GM18870 (cell line): ENCODE measurements around the gene TBX1.

Source experiments
- ATAC-seq: cut with Tn5 transposase; IDR thresholded peaks from one replicate; pipeline ENCODE4 v1.9.1; 2021; ENCODE audit warnings: moderate library complexity; ENCODE audit not compliant: unreplicated experiment

Gene TBX1

GRCh38 chr22:19737846-19738663 is 22.5 kb upstream of the TBX1 start:
- no peak for ATAC-seq

- no peak for ATAC-seq
These were observed 21.7 kb upstream of the TBX1 start for GRCh38 chr22:19738664-19739447.

- ATAC-seq, result no peak
These were observed 21.1 kb upstream of the TBX1 start for GRCh38 chr22:19739448-19739895.

GRCh38 chr22:19739911-19740449 is 20.6 kb upstream of the TBX1 start:
- ATAC-seq, result no peak

- no peak for ATAC-seq
These were observed 20.0 kb upstream of the TBX1 start for GRCh38 chr22:19740586-19740985.

- ATAC-seq, result no peak
These were observed 19.5 kb upstream of the TBX1 start for GRCh38 chr22:19741053-19741452.

GRCh38 chr22:19742160-19743066 is 18.2 kb upstream of the TBX1 start:
- ATAC-seq, result no peak

- no peak for ATAC-seq
These were observed 17.5 kb upstream of the TBX1 start for GRCh38 chr22:19743081-19743480.

GRCh38 chr22:19743651-19744050 is 16.9 kb upstream of the TBX1 start:
- no peak for ATAC-seq

GRCh38 chr22:19744350-19745006 is 16.1 kb upstream of the TBX1 start:
- no peak for ATAC-seq

GRCh38 chr22:19745155-19746101 is 15.2 kb upstream of the TBX1 start:
- ATAC-seq, result no peak

GRCh38 chr22:19746726-19747125 is 13.9 kb upstream of the TBX1 start:
- no peak for ATAC-seq

- ATAC-seq, result no peak
These were observed 13.0 kb upstream of the TBX1 start for GRCh38 chr22:19747551-19747950.

GRCh38 chr22:19748139-19748538 is 12.4 kb upstream of the TBX1 start:
- no peak for ATAC-seq

GRCh38 chr22:19748991-19749664 is 11.4 kb upstream of the TBX1 start:
- ATAC-seq, result no peak

GRCh38 chr22:19749876-19750275 is 10.7 kb upstream of the TBX1 start:
- ATAC-seq, result no peak

GRCh38 chr22:19750507-19751490 is 9.8 kb upstream of the TBX1 start:
- ATAC-seq, result no peak
